GM19240 (cell line): ENCODE results near the gene FNDC3B.

Source experiments
- DNase-seq: peaks from one replicate; pipeline ENCODE4 v3.0.0; 2011; ENCODE audit warnings: low spot score; ENCODE audit not compliant: insufficient read length

Gene FNDC3B

DNA sequence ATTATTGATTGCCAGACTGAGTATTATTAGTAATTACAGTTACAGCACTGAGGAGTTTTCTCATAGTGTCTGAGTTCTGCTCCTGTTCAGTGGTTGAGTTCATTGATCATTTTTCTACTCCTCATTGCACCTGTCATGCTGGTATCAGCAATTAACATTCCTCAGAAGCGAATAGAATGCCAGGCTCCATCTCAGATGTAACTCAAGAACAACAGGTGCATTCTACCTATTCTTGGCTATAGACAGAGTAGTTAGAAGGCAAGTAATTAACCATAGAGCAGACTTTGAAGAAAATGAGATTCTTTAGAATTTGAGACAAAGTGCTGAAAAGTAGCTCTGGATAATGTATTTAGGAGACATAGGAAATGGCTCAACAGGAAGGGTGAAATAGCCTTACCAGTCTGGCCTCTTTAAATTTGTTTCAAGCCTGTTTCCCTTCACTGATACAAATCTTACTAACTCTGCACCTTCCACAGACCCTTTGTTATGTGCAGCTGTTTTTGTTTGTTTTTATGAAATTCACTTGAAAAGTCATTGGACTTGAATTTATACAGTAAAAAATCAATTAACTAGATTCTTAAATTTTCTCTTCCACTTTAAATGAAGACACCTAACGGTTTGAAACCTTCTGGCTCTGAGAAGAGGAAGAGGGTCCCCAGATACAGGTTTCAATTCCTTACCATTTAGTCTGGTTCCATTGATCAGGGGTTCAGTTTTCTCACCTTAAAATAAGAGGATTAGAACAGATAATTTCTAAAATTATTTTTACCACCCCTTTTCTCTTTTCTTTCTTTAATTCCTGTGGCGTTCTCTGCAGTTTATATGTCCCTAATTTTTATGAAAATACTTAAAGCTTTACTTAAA lies 109.6 kb downstream of the FNDC3B start:
- no peak for DNase-seq

DNA sequence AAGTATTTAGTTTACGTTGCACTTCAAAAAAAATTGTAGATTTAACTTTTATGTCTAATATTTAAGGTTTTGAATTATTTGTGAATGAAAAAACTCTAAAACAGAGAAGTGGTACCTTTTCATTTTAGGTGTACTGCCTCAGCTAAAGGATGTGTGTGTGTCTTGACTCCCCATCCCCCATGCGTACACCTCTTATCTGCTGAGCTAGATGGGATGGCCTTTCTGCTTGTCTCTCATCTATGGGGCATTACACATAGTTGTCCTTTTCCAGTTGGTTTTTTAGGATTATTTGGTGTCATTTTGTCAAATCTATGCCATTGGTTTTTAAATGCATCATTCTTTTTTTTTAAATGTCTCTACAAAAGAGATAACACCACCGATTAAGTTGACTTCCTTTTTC lies 110.9 kb downstream of the FNDC3B start:
- DNase-seq = no peak

DNA sequence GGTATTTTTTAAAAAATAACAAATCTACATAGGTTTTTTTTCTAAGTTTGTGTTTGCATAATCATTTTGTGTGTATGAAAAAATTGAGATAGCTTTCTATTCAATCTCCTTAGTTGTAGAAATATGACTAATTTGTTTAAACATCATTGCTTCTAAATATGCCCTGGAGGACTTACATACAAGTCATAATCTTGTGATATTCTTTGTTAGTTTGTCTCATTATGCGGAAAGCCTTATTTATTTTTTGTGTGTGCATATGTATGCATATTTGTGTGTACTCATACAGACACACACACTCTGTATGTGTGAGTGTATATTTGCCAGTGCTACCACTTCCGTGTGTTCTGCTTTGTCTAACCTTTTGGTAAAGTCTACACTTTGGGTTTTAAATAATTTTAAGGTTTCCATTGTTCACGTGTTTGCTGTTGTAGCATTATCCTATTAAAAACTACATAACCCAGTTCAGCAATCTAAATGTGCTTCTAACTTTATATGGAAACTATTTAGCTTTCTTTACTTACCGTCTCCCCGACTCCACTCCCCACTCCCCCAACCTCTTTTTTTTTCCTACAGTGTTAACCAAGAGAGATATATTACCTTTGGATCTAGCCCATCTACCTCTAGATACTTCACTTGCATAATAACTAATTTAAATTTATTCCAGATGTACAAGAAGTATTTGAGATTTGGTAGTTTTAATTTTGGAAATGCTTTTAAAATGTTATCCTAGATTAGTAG lies 111.7 kb downstream of the FNDC3B start:
- DNase-seq = no peak

DNA sequence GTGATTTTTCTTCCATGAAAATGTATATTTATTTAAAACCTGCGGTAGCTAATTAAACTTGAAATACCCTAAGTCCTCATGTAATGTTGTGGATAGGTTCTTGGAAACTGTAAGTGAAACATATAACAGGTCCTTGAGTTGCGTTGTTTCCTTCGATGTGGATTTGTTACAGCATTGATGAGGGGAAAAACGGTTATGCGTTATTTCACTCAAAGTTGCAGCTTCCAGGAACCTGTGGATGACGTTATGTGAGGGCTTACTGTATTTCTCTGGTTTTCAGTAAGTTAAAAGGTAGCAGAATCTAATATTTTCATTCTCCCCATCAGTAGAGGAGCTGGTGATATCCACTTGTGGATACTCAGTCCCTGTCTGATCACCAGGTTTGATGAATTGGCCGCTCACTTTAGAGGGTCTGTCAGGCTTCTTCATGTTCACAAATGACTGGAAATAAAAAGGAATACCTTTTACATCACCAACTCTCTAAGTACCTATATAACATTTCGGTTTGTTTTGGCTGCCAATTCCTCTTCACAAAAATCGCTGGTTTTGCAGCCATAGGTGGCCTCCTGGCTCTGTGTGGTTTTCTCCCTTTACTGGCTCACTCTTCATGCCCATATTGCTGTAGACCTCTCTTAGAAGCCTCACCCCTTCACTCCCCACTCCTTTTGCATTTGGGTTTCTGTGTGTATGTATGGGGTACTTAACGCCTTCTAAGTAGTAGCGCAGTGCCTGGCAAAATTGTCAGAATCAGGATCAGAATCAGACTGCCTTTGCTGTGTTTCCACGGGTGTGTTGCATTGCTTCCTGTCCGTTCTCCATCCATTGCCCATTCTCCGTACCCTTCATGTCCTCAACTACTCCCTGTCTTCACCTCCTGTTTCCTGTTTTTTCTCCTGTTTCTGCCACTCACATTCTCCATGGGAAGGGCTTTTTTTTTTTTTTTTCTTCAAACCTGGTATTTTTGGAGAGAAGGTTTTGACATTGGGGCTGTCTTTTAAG lies 112.6 kb downstream of the FNDC3B start:
- DNase-seq = no peak

DNA sequence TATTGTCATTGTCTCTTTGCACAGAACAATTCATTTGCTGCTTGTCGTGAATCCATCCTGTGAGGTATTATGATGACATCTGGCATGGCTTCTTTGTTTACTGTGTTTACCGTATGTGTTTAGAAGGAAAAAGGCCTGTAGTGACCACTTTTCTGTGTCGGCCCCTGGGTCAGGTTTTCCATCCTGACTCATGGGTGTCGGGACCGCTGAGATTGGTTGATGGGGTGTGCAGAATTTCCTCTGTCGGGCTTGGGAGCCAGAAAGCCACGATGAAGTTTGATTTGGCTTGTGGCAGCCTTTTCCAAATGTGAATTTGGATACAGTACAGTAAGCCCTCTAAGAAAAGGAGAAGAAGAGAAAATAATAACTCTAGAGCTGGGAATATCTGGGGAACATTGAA lies 113.5 kb downstream of the FNDC3B start:
- DNase-seq = no peak

DNA sequence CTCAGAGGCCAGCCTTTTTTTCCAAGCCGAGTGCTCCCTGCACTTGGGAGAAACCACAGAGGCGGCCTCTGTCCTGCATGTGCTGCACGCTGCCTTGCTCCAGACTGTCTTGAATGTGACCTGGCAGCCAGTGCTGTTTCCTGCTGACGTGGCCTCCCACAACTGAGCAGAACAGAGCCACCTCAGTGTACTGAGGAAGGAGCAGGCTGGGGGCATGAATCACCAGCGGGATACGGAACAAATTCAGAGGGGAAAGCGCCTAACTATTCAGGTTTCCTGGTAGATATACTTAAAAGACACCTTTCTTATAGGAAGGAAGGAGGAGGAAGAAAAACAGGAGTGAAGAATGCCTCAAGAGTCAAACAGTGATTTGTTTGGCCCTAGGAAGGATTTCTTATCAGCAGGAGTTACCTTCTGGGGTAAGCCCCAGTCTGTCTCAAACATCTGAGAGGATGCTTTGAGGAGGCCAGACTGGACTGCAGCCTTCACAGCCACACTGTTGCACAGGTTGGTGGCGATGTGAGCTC lies 114.0 kb downstream of the FNDC3B start:
- DNase-seq = no peak

DNA sequence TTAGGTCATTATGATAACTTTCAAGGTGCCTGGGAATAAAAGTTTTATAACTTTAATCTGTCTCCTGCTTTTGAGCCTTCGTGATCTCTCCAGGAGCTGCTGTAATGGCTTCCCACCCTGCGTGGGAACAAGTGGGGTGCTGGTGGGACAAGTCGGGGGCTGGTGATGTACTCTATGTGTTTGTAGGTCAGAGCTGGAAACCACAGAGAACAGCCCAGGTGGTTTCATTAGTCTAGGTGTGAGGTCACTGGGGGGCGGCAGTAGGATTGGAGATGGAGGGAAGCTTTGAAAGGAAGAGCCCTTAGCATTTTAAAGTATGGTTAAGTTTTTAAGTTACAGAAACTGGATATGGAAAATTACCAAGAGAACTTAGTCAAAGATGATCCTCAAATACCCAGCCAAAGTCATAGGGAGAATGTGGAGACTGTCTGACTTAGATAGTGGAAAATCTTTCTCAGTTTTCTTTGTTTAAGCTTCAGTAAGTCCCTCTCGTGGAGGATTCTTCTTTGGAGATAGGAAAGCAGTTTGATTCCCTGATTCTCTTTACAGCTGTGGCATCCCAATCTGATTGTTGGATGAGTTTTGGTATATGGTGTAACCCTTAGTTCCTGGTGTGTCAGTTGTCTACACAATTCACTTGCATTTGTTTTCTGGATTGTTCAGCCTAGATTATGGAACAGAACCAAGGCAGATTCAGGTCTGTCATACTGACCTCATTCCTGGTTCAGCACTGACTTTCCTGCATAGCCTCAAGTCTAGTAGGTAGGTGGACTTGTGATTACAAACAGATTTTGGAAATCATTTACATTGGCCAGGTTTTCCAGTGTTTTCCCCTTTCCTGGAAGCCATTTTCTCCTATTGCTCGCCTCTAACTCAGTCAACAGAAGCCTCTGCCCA lies 115.6 kb downstream of the FNDC3B start:
- no peak for DNase-seq

DNA sequence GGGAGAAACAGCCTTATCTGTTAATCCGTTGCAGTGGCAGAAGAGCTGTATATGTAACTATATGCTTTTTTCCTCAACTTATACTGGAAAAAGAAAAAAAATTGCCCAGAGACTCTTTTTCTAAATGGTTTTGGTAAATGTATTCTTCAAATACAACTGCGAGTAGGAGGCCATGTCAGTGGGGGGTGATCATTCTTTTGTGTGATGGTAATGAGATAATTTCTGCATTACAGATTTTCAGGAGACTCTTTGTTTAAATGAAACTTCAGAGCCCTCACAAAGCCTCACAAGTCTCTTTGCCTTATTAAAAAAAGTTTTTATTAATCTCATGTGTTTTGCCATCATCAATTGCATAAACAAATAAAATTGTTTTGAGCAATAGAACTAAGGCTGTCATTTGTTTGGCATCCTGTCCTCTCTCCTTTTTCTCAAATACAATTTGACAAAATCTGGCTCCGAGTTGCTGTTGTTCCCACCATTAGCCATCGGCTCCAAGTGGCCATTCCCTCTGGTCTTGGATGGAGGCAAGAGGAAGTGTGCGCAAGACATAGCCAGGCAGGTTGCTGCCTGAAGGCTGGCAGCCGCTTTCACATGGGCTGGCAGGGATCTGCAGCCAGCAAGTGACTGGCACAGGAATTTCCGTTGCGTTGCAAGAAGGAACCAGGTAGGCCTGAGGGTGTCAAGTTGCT lies 116.7 kb downstream of the FNDC3B start:
- DNase-seq = no peak

DNA sequence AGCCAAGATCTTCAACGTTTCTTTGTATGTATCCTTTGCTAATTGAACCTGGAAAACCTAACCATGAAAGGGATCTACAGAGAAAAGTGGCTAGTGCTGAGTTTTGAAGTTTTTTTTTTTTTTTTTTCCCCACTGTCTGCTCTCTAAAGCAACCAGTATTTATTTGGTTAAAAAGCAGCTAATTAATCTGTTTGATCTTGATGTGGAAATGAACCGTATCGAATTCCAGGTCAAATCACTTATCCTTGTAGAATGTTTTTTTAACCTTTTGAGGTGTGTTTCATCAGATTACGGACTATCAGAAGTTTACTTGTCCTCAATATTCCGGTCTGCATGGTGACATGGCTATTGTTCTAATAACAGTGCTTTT lies 117.2 kb downstream of the FNDC3B start:
- DNase-seq = no peak

DNA sequence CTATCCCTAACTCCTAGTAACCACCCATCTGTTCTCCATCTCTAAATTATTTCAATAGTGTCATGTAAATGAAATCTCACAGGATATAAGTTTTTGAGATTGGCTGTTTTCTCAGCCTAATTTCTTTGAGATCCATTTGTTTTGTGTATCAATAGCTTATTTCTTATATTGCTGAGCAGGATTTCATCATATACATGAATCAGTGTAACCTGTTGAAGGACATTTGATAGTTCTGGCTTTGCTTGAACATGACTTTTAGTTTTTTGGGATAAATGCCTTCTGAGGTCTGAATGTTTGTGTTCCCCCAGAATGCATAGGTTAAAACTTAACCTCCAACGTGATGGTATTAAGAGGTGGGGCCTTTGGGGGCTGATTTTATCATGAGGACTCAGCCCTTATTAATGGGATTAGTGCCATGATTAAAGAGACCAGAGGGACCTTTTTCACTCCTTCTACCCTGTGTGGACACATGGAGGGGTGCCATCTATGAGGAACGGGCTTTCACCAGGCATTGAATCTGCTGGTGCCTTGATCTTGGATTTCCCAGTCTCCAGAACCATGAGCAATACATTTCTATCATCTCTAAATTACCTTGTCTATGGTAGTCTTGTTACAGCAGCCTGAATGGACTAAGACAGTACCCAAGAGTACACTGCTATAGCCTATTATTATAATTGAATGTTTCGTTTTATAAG lies 118.3 kb downstream of the FNDC3B start:
- DNase-seq = no peak

DNA sequence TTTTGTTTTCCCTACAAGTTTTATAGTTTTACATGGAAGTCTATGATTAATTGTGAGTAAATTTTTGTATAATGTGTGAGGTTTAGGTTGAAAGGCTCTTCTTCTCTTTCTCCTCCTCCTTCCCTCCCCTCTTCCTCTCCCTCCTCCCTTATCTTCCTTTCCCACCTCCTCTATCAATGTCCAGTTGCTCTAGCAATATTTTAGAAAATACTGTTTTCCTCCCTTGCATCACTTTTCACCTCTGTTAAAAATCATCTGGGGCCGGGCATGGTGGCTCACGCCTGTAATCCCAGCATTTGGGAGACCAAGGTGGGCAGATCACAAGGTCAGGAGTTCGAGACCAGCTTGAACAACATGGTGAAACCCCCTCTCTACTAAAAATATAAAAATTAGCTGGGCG lies 119.4 kb downstream of the FNDC3B start:
- no peak for DNase-seq

DNA sequence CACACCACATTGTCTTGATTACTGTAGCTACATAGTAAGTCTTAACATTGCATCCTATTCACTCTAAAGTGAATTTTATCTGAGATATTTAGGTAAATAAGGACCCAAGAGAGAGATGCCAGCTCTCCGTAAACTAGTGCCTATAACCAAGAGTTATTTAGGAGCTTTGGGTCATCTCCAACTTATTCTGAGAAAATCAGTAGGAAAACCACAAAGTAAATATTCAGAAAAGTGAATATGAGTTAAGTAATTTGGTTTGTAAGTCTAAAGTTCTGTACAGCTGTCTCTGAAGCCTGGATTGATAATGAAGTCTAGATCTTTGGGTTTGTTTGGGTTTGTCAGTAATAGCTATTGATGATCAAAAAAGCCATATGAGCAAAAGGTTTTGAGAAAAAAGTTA lies 120.0 kb downstream of the FNDC3B start:
- no peak for DNase-seq

DNA sequence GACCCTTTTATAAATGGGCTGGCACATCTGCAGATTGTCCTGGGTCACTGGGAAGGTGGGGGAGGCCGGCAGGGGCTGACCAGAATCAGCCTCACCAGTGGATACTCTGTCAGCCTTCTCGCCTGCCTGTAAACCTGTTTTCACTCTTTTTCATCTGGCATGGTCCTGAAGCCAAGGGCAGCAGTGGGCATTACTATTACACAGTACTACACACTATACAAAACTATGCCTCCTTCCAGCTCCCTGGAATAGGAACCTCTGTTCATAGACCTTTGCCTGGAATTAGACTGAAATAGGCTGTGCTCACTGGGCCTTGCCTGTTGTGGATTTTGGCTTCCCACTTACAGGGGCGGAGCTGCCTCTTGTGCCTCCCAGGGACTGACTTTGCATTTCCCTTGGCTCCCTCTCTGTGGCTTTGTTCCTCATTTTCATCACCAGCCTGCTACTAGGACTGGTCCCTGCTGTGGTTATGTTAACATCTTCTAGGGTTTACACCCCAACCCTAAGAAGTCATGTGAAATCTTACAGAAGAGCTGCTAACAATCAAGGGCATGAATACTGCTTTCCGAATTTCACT lies 120.7 kb downstream of the FNDC3B start:
- no peak for DNase-seq

DNA sequence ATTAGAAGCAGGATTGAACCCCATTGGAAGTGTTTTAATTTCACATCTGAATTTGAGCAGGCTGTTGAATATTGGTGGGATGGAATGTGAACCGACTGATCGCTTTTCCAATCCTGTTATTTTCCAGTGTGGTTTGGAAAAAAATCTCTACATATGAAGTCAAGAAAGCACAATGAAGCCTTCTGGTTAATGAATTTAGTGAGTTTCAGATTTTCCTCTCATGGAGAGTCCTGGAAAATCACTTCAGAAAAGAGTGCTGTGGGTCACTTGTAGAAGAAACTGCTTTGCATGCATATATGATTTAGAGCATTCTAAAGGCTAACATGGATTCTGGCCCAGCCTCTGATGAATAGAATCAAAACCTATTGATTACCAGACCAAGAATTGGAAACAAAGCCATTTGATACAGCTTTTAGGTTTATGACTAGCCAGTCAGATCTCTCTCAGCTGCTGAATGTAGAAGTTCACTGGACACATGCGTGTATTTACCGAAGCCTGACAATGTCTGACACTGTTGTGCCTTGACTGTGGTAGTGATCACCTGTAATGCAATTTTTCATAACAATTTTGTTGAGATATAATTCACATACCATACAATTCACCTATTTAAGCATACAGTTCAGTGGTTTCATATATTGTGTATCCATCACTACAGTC lies 121.9 kb downstream of the FNDC3B start:
- DNase-seq = no peak

DNA sequence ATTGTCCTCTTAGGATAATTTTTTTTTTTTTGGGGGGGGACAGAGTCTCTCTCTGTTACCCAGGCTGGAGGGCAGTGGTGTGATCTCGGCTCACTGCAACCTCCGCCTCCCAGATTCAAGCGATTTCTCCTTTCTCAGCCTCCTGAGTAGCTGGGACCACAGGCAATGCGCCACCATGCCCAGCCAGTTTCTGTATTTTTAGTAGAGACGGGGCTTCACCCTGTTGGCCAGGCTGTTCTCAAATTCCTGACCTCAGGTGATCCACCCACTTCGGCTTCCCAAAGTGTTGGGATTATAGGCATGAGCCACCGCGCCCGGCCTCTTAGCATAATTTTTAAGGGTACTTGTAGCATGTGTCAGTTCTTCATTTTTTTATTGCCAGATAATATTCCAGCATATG lies 122.6 kb downstream of the FNDC3B start:
- DNase-seq = no peak

DNA sequence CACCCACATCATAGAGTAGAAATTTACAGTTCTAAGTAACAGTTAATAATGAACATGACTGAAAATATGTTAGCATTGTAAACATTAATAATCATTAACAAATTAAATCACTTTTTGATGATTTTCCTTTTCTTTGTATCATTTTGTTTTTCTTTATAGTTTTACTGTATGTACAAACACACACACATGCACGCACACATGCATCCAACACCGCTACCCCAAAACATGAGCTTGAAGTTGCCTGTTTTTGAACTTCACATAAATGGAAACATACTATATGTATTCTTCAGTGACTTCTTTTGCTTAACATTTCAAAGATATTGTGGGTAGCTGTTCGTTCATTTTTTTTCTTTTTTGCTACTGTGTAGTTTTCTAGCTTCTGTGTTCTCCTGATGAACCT lies 123.9 kb downstream of the FNDC3B start:
- DNase-seq = no peak

DNA sequence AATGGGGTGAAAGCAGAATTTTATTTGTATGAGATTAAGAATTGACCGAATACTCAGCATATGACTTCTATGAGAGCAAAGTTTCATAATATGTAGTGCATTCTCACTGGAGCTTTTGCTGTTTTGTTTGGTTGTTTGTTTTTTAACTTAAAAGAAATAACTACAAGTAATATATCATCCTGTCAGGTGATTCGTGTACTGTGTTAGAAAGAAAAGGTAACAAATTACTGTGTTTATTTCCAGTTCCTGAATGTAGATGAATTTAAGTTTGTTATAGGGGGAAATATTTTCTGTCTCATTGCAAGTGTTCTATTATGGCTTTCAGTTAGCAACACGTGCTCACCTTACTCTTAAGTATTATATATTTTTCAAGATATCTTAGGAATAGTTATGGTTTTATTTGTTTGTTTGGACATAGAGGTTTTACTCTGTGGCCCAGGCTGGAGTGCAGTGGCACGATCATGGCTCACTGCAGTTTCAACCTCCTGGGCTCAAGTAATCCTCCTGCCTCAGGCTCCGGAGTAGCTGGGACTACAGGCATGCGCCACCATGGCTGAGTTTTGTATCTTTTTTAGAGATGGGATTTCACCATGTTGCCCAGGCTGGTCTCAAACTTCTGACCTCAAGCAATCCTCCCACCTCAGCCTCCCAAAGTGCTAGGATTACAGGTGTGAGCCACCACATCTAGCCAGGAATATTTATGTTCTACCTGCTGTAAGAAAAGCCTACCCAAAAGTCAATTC lies 125.4 kb downstream of the FNDC3B start:
- DNase-seq = no peak

DNA sequence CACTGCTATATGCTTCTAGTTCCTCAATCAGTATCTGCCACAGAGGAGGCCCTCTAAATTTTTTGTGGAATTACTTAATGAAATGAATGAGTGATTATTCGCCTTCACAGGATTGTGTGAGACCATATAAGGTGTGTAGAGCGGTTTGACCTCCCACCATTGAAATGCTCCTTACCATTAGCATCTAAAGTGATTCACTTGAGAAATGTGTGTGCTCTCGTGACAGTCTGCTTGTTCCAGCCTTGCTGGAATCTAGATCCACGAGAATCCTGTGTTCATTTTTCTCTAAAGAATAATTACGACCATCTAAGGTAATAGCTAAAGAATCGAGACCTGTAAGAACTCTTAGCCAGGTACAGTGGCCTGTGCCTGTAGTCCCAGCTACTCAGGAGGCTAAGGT lies 126.9 kb downstream of the FNDC3B start:
- no peak for DNase-seq
